IPS-18a (cell line): ENCODE measurements around the gene ZDHHC14.
A peak's percentile ranks its signal among the peaks of the same experiment; 100 is the strongest.
"Not testable (repeated sequence)": the region's sequence is repeated elsewhere in the genome, so short reads cannot be mapped to it uniquely, and the experiment has no call there.

Experiments used
- H3K27ac ChIP-seq: one replicate; pipeline ENCODE4 v1.5.1; 2013; ENCODE audit warnings: low read length
- H3K27me3 ChIP-seq: one replicate; pipeline ENCODE4 v1.6.1; 2013; ENCODE audit warnings: mild to moderate bottlenecking, low read length; ENCODE audit not compliant: control insufficient read depth, insufficient read depth
- H3K36me3 ChIP-seq: one replicate; pipeline ENCODE4 v1.6.1; 2013; ENCODE audit warnings: low read depth, low read length; ENCODE audit not compliant: control insufficient read depth
- H3K4me1 ChIP-seq: one replicate; pipeline ENCODE4 v1.6.1; 2013; ENCODE audit warnings: low read depth, low read length; ENCODE audit not compliant: control insufficient read depth
- H3K4me3 ChIP-seq: one replicate; pipeline ENCODE4 v1.5.1; 2013; ENCODE audit warnings: low read length
- H3K9ac ChIP-seq: one replicate; pipeline ENCODE4 v1.6.1; 2013; ENCODE audit warnings: mild to moderate bottlenecking, low read length, moderate library complexity
- H3K9me3 ChIP-seq: one replicate; pipeline ENCODE4 v1.6.1; 2013; ENCODE audit warnings: low read depth, low read length; ENCODE audit not compliant: control insufficient read depth

Gene ZDHHC14

DNA sequence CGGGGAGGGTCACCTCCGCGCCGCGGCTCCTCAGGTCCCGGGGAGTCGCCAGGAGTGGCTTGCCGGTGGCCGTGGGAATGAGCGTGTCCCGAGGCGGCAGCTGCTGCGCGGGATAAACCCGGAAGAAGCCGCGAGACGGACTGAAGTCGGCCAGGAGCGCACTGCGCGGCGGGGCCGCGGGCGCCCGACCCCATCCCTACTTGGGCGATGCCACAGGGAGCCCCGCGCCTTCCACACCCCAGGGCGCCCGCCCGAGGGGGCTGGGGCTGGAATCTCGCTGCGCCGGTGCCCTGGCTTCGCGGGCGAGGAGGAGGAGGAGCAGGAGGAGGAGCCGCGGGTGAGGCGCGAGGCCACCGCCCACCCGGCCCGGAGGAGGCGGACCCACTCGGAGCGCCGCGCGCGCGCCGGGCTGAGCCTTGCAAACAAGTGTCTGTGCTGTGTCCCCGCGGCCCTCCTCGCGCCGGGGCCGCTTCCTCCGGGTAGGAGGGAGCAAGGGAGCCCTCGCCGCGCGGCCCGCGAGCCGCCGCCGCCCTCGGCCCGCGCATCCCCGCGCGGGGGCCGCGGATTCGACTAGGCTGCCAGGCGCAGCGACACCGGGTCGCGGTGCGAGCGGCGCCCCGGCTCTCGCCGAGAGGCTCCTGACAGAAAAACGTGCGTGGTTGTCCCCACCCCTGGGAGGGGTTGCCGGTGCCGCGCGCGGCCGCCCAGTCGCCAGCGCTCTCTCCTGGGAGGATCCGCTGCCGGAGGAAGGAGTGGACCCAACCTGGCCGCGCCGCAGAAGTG, at the start of gene ZDHHC14:
Gene ZDHHC14, plus strand, starts transcription at position 412 of the 783 bp plus-strand sequence.
- Histone ChIP-seq H3K4me3 (peak within 1 kb of the TSS; percentile 82), H3K27ac (no peak within 1 kb of the TSS)

DNA sequence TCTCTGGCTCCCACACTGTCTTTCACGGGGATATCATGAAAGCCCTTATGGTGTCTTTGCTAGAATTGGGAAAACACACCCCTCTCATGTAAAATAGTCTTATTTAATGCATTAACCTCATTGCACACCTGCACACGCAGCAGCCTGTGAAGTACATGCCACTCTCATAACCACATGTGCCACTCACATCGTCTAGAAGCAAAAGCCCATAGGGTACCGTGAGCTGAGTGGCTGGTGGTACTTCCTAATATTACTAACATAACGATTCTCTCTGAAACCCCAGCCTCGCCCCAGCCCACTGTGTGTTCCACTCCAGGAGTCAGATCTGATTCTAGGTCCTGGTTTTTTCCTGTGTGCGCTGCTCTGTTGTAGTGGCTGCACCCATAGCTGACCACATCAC, 48.2 kb upstream of the ZDHHC14 start:
- Histone ChIP-seq H3K9ac (no peak overlapping the region), H3K4me1 (no peaks in the 10 kb centered on the region), H3K36me3 (no peaks in the 10 kb centered on the region), H3K4me3 (no peak overlapping the region), H3K27ac (no peak overlapping the region), H3K9me3 (no peaks in the 10 kb centered on the region), H3K27me3 (no peaks in the 10 kb centered on the region)

More for the DNA sequence above, at the start of gene ZDHHC14:
- peaks cover 9% of the 10 kb centered on the region for H3K4me1 ChIP-seq
- no peaks in the 10 kb centered on the region for H3K9me3 ChIP-seq
- peaks cover 22% of the 10 kb centered on the region for H3K27me3 ChIP-seq
- H3K36me3 ChIP-seq = no peaks in the 10 kb centered on the region
- H3K9ac ChIP-seq = peak within 1 kb of the TSS; percentile 54

DNA sequence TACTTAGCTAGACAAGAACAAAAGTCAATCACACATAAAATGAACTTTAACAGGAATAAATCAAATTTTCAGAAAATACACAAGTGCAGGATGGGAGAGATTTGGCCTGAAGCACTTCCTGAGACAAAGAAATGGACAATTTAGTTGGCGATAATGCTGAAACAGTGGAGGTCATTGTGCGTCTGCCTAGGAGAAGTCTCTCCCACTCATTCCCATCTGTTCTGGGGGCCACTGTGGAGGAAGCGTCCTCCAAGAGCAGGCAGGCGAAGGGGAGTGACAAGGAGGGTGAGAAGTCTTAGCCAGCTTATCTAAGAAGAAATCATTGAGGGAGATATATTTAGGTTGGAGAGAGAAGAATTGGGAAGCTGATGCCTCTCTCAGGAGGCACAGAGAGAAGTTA, 47.5 kb upstream of the ZDHHC14 start:
- Histone ChIP-seq H3K4me1 (no peaks in the 10 kb centered on the region), H3K27me3 (no peaks in the 10 kb centered on the region), H3K36me3 (no peaks in the 10 kb centered on the region), H3K27ac (no peak overlapping the region), H3K4me3 (no peak overlapping the region), H3K9ac (no peak overlapping the region), H3K9me3 (no peaks in the 10 kb centered on the region)

DNA sequence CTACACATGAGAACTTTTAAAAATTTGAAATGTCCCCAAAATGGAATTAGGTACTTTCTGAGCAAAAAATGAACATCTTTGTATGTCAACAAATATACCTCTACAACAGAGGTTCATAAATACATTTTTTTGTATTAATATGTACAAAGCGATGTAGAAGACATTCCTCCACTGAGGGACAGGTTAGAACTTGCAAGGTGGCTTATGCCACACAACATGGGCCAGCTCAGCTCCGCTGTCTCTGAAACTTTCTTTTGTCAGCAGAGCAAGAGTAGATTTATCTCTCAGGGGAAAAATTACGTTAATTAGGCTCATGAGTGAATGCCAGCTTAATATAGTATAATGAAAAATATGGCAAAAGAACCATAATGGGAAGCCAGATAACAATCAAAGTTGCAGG, 47.0 kb upstream of the ZDHHC14 start:
- Histone ChIP-seq H3K4me1 (no peaks in the 10 kb centered on the region), H3K27me3 (no peaks in the 10 kb centered on the region), H3K4me3 (no peak overlapping the region), H3K9ac (no peak overlapping the region), H3K9me3 (no peaks in the 10 kb centered on the region), H3K36me3 (no peaks in the 10 kb centered on the region), H3K27ac (no peak overlapping the region)

DNA sequence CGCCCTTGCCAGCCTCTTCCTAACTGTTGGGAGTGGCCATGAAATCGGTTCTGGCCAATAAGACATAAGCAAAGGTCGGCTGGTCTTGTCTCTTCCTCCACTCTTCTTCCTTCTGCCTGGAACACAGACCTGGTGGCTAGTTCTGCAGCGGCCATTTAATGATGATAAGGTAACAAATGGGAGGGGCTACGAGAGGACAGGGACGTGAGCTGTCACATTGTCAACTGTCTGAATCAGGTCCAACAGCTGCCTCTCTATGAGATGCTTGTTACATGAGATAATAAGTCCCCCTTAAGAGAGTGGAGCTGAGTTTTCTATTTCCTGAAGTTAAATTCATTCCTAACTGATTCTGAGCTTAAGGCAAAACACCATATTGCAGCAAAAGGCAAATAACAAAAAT, 45.2 kb upstream of the ZDHHC14 start:
- H3K9me3 ChIP-seq = no peaks in the 10 kb centered on the region
- no peak overlapping the region for H3K9ac ChIP-seq
- no peaks in the 10 kb centered on the region for H3K27me3 ChIP-seq
- H3K27ac ChIP-seq = no peak overlapping the region
- H3K4me3 ChIP-seq = no peak overlapping the region
- no peaks in the 10 kb centered on the region for H3K4me1 ChIP-seq
- H3K36me3 ChIP-seq = no peaks in the 10 kb centered on the region

DNA sequence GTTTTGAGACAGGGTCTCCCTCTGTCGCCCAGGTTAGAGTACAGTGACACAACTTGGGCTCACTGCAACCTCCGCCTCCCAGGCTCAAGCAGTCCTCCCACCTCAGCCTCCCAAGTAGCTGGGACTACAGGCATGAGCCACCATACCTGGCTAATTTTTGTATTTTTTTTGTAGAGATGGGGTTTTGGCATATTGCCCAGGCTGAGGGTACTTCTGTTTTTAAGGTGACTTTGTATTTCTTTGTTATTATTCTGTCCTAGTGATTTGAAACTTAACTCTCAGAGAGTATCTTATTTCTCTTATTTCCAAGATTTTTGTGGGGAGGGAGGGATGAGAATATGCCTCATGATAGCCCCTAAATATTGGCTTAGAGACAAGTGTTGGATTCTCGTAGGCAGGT, 43.7 kb upstream of the ZDHHC14 start:
- H3K27me3 ChIP-seq, H3K9ac ChIP-seq, H3K4me3 ChIP-seq, H3K4me1 ChIP-seq, H3K9me3 ChIP-seq, H3K36me3 ChIP-seq, H3K27ac ChIP-seq: not testable (repeated sequence)

DNA sequence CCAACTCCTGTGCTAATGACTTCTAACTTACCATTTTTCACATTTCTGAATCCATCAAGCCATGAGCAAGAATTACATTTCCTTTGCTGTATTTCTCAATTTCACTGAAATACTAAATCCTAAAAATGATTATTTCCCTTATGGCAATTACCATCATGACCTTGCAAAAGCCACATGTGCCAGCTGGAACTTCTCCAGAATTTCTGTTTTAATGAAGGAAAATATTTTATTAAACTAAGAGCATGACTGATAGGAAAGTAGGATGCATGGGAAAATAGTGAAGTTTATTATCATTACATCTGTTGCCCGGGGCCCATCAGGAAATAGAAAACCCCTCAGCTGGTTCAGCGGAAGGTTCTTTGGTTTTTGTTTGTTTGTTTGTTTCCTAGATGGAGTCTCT, 43.2 kb upstream of the ZDHHC14 start:
- Histone ChIP-seq H3K27me3 (no peaks in the 10 kb centered on the region), H3K36me3 (no peaks in the 10 kb centered on the region), H3K27ac (no peak overlapping the region), H3K4me3 (no peak overlapping the region), H3K4me1 (no peaks in the 10 kb centered on the region), H3K9ac (no peak overlapping the region), H3K9me3 (no peaks in the 10 kb centered on the region)

DNA sequence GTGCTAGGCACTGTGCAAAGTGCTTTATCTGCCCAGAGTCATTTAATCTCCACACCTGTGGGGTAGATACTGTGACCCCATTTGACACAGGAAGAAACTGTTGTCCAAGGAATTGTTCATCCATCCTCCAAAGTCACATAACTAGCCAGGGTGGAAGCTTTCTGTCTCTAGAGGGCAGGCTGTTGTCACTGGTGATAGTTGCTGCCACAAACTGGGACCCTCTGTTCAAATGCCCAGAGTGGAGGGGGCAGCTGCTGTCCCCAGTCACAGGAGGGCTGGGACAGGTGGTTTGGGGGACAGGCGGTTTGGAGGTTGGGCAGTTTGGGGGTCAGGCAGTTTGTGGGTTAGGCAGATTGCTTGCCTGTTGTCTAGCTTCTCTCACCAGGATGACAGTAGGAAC, 41.6 kb upstream of the ZDHHC14 start:
- H3K27me3 ChIP-seq = no peaks in the 10 kb centered on the region
- H3K9me3 ChIP-seq = no peaks in the 10 kb centered on the region
- no peaks in the 10 kb centered on the region for H3K36me3 ChIP-seq
- no peaks in the 10 kb centered on the region for H3K4me1 ChIP-seq
- no peak overlapping the region for H3K27ac ChIP-seq
- H3K9ac ChIP-seq = no peak overlapping the region
- no peak overlapping the region for H3K4me3 ChIP-seq

DNA sequence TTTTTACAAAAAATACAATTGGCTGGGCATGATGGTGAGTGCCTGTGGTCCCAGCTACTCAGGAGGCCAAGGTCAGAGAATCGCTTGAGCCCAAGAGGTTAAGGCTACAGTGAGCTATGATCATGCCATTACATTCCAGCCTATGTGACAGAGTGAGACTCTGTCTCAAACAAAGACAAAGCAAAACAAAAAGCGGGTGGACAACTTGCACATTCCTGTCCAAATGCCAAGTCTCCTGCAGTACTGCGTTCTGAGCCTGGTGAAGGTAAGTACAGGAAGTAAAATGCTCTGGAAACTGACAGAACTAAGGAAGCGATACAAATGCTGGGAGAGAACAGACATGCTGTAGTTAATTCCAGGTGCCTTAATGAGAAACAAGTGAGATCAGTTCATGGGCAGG, 37.3 kb upstream of the ZDHHC14 start:
- Histone ChIP-seq H3K27ac (no peak overlapping the region), H3K4me1 (no peaks in the 10 kb centered on the region), H3K9ac (no peak overlapping the region), H3K36me3 (no peaks in the 10 kb centered on the region), H3K27me3 (no peaks in the 10 kb centered on the region), H3K4me3 (no peak overlapping the region), H3K9me3 (no peaks in the 10 kb centered on the region)

DNA sequence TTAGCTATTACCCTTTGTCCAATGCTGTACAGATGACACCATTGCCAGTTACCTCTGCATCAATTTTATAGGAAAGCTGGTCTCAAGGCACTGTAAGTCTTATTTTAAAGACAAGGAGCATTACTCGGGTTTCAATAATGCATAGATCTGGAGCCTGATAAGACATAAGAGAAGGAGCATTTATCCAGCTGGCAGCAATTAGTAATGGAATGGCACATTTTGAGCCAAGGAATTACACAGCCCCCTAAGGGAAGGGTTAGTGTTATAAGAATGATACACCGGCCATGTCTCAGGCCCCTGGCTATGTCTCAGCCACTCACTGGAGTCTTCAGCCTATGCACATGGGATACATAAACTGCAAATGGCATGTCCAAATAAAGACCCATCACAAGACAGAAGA, 34.6 kb upstream of the ZDHHC14 start:
- no peaks in the 10 kb centered on the region for H3K27me3 ChIP-seq
- H3K9ac ChIP-seq = no peak overlapping the region
- no peaks in the 10 kb centered on the region for H3K4me1 ChIP-seq
- no peaks in the 10 kb centered on the region for H3K9me3 ChIP-seq
- no peak overlapping the region for H3K4me3 ChIP-seq
- H3K36me3 ChIP-seq = no peaks in the 10 kb centered on the region
- no peak overlapping the region for H3K27ac ChIP-seq

DNA sequence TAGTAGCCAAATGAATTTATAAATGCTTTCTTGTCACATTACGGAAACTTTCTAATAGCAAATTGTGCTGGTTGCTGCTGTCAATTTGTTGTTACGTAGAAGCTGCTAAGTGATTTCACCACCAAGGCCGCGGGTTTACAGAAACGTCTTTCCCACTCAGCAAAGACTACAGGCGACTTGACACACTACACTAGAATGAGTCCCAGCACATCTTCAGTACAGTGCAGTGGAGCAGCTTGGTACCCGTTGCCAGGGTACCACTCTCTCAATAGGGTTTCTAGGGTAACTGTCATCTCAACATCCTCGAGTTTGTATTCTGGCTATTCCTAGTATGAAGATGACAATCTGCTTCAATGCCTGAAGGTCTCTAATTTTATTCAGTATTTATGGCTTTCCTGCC, 22.7 kb upstream of the ZDHHC14 start:
- H3K36me3 ChIP-seq = no peaks in the 10 kb centered on the region
- no peaks in the 10 kb centered on the region for H3K4me1 ChIP-seq
- H3K4me3 ChIP-seq = no peak overlapping the region
- no peak overlapping the region for H3K27ac ChIP-seq
- no peaks in the 10 kb centered on the region for H3K27me3 ChIP-seq
- no peak overlapping the region for H3K9ac ChIP-seq
- H3K9me3 ChIP-seq = no peaks in the 10 kb centered on the region

DNA sequence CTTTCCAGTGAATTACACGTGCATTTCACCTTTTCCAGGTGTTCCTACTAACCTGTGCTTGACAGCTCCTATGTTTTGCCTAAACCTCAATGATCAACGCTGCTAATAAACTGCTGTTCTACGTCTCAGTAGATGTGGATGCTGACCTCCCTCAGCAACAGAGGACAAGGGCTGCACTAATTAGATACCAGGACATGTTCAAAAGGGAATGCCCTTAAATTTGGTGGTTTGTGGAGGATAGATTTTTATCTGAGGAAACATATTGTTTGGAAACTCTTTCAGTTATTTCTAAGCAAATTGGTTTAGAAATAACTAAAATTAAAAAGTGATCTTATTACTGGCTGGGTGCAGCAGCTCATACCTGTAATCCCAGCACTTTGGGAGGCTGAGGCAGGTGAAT, 19.1 kb upstream of the ZDHHC14 start:
- no peak overlapping the region for H3K4me3 ChIP-seq
- no peaks in the 10 kb centered on the region for H3K9me3 ChIP-seq
- H3K27ac ChIP-seq = no peak overlapping the region
- no peaks in the 10 kb centered on the region for H3K36me3 ChIP-seq
- no peaks in the 10 kb centered on the region for H3K27me3 ChIP-seq
- H3K4me1 ChIP-seq = no peaks in the 10 kb centered on the region
- H3K9ac ChIP-seq = no peak overlapping the region
